GM23338 (cell line): ENCODE measurements around the gene ANKRD44.

Source experiments
- CREB1 ChIP-seq: fragments of 250-450 bp; sonication (Bioruptor Pico); IDR thresholded peaks from 2 replicates; pipeline ENCODE4 v1.5.0; 2020; ENCODE audit warnings: low read depth, mild to moderate bottlenecking, moderate library complexity
- CTCF ChIP-seq, 2 experiments: fragments of 200-600 bp in 1 of 2; sonication (generic) in 1 of 2; conservative IDR thresholded peaks; 2 replicates each; pipeline versions ENCODE4 v1.5.1 to v1.6.1; 2016 to 2017; ENCODE audit warnings: antibody characterized with exemption in 2 of 2, low read depth in 2 of 2, mild to moderate bottlenecking in 2 of 2, moderate library complexity in 1 of 2
- EZH2 ChIP-seq: fragments of 200-600 bp; sonication (generic); IDR thresholded peaks from one replicate; pipeline ENCODE4 v1.8.0; 2017; ENCODE audit warnings: antibody characterized with exemption, mild to moderate bottlenecking, low read depth; ENCODE audit not compliant: unreplicated experiment
- JUNB ChIP-seq: IDR thresholded peaks from one replicate; pipeline ENCODE4 v1.6.1; 2016; ENCODE audit warnings: antibody characterized with exemption; ENCODE audit not compliant: unreplicated experiment
- REST ChIP-seq: IDR thresholded peaks from one replicate; pipeline ENCODE4 v1.6.1; 2018; ENCODE audit warnings: antibody characterized with exemption; ENCODE audit not compliant: unreplicated experiment
- ZNF462 ChIP-seq: fragments of 250-450 bp; sonication (Bioruptor Pico); IDR thresholded peaks from 2 replicates; pipeline ENCODE4 v1.5.0; 2020; ENCODE audit warnings: mild to moderate bottlenecking, moderate library complexity

- TF ChIP-seq JUNB (no peak), CTCF (conservative IDR thresholded peaks at IDR 0.05; ENCODE audit: low read depth in 2 of 2) (no peak), ZNF462 (CRISPR knock-in tag) (no peak), EZH2 (no peak), CREB1 (no peak), REST (no peak)
These were observed 163.6 kb downstream of the ANKRD44 start for GRCh38 chr2:197146995-197147394.
